Left ventricle myocardium superior (tissue), 1 donor: ENCODE data around the gene CAPN10. TPM values are rescaled to one million over a fixed set of nuclear protein-coding genes. Genes with fewer than 3 reads are reported as not detected.

Experiments
- ATAC-seq: fragments of 200-7000 bp; cut with Tn5 transposase; one replicate; pipeline ENCODE4 v1.9.1; 2020; ENCODE audit warnings: mild to moderate bottlenecking, moderate library complexity
- DNase-seq: peaks from one replicate; pipeline ENCODE4 v3.0.0-alpha.2; 2020
- intact Hi-C: fragments of 100-400 bp; cut with micrococcal nuclease; formaldehyde crosslinking; loops from one replicate; pipeline ENCODE4 v1.11.0; 2022
- total RNA-seq: library from RNA; stranded (reverse); fragmentation: NEBNext Ultra II Directional; extraction: Animal tissue kit (Norgen Biotek cat#: 25700); gene quantifications from one replicate; pipeline ENCODE4 v1.2.1, GENCODE V29; 2021
- donor health status: DM: no; HTN: yes; CAD: no; lungs with severe emphysema.

Gene CAPN10
- total RNA-seq, 1 donor from 2014 or later, result 51.2 TPM

DNA sequence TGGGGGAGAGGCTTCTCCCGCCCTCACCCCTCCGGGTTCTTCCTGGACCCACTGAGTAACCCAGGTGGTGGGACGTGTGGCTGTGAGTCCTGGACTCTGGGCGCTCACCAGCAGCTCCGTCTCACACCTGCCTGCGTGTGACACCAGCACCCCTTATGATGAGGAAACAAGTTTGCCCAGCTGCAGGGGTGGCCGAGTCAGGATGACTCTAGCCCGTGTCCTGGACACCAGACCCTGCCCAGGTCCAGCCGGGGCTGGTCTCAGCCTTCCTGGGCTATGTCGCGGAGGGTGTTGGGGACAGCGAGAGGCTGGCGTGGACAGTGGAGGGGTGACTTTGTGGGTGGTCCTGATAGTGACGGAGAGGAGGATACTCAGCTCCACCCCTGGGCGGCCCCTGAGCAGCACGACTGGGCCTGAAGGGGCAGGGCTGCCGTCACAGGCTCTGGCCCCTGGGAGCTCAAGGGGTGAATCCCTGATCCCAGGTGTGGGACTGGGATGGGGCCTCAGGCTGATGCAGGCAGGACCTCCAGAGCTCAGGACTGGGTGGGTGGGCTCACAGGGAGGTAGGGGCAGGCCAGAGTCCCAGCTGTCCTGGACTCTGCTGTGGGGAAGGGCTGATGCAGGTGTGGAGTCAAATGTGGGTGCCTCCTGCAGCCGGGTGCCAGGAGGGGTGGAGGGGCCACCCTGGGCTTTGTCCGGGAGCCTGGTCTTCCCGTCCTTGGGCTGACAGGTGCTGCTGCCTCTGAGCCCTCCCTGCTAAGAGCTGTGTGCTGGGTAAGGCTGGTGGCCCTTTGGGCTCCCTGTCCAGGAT lies 42.5 kb downstream of the CAPN10 start:
- no peak for ATAC-seq
- DNase-seq, result no peak
- intact Hi-C loops, result no loop called here

DNA sequence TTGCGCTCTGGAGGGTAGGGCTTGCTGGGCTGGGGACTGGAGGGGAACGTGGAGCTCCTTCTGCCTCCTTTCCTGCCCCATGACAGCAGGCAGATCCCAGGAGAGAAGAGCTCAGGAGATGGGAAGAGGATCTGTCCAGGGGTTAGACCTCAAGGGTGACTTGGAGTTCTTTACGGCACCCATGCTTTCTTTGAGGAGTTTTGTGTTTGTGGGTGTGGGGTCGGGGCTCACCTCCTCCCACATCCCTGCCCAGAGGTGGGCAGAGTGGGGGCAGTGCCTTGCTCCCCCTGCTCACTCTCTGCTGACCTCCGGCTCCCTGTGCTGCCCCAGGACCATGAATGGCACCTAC lies 43.1 kb downstream of the CAPN10 start:
- intact Hi-C loops, result no loop called here
- ATAC-seq (no peak), DNase-seq (no peak)

DNA sequence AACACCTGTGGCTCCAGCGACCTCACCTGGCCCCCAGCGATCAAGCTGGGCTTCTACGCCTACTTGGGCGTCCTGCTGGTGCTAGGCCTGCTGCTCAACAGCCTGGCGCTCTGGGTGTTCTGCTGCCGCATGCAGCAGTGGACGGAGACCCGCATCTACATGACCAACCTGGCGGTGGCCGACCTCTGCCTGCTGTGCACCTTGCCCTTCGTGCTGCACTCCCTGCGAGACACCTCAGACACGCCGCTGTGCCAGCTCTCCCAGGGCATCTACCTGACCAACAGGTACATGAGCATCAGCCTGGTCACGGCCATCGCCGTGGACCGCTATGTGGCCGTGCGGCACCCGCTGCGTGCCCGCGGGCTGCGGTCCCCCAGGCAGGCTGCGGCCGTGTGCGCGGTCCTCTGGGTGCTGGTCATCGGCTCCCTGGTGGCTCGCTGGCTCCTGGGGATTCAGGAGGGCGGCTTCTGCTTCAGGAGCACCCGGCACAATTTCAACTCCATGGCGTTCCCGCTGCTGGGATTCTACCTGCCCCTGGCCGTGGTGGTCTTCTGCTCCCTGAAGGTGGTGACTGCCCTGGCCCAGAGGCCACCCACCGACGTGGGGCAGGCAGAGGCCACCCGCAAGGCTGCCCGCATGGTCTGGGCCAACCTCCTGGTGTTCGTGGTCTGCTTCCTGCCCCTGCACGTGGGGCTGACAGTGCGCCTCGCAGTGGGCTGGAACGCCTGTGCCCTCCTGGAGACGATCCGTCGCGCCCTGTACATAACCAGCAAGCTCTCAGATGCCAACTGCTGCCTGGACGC lies 43.6 kb downstream of the CAPN10 start:
- intact Hi-C loops, result no loop called here
- DNase-seq (peak; percentile 19), ATAC-seq (no peak)

DNA sequence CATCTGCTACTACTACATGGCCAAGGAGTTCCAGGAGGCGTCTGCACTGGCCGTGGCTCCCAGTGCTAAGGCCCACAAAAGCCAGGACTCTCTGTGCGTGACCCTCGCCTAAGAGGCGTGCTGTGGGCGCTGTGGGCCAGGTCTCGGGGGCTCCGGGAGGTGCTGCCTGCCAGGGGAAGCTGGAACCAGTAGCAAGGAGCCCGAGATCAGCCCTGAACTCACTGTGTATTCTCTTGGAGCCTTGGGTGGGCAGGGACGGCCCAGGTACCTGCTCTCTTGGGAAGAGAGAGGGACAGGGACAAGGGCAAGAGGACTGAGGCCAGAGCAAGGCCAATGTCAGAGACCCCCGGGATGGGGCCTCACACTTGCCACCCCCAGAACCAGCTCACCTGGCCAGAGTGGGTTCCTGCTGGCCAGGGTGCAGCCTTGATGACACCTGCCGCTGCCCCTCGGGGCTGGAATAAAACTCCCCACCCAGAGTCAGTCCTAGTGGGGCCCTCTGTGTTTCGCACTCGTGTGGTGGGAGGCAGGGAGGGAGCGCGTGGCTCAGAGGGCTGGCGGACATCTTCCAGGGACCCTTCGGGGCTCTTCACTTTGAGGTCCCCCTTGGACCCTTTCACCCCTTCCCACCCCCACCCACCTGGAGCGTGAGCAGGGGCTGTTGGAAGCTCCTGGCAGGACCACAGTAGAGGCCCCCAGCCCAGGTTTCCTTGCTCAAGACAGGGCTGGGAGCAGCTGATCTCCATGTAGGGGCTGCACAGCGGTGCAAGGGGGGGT lies 44.4 kb downstream of the CAPN10 start:
- ATAC-seq (no peak), DNase-seq (no peak)
- intact Hi-C loops, result no loop called here

DNA sequence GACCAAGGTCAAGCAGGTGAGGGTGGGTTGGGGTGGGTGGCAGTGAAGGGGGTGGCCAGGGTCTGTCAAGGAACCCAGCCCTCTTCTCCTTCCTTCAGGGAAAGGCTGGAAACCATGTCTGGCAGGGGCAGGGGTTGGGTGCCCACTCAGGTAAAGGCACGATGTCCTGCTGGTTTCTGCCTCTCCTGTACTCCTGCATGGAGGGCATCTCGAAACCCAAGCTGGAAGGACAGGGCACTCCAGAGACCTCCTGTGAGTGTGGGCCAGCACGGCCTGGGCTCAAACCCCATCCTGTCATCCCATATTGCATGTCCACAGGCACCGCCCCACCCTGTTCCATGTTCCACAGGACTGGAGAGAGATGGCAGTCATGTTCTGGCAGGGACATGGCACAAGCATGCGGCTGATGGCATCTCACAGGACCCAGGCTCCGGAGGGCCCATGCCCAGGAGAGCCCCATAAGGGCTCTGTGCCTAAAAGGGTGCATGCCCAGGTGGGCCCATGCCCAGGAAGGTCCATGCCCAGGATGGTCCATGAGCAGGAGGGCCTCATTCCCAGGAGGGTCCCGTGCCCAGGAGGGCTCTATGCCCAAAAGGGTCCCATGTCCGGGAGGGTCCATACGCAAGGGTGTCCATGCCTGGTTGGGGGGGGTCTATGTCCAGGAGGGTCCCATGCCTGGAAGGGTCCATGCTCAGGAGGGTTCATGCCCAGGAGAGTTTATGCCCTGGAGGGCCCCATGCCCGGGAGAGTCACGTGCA lies 45.2 kb downstream of the CAPN10 start:
- intact Hi-C loops, result no loop called here
- no peak for DNase-seq
- ATAC-seq, result no peak

DNA sequence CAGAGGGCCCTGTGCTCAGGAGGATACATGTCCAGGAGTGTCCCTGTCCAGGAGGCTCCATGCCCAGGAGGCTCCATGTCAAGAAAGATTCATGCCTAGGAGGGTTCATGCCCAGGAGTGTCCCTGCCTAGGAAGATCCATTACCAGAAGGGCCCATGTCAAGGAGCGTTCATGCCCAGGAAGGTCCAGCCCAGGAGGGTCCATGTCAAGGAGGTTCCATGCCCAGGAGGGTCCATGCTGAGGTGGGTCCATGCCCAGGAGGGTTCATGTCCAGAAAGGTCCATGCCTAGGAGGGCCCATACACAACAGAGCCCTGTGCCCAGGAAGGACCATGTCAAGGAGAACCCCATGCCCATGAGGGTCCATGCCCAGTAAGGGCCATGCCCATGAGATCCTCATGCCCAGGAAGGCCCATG lies 45.8 kb downstream of the CAPN10 start:
- intact Hi-C loops, result no loop called here
- no peak for ATAC-seq
- no peak for DNase-seq

DNA sequence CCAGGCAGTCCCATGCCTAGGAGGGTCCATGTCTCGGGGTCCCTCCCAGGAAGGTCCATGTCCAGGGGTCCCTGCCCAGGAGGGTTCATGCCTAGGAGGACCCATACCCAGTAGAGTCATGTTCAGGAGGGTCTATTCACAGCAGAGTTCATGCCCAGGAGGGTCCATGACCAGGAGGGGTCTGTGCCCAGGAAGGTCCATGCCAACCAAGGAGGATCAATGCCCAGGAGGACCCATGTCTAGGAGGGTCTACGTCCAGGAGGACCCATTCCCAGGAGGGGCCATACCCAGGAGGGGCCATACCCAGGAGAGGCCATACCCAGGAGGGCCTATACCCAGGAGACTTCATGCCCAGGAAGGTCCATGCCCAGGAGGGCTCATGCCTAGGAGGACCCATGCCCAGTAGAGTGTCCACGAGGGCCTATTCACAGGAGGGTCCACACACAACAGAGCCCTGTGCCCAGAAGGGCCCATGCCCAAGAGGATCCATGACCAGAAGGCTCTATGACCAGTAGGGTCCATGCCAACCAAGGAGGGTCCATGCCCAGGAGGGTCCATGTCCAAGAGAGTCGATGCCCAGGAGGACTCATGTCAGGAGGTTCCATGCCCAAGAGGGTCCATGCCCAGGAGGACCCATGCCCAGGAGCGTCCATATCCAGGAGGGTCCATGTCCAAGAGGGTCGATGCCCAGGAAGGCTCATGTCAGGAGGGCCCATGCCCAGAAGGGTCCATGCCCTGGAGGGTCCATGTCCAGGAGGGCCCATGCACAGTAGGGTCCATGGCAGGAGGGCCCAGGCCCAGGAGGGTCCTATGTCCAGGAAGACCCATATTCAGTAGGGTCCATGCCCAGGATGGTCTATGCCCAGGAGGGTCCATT lies 48.8 kb downstream of the CAPN10 start:
- intact Hi-C loops, result no loop called here
- DNase-seq (no peak), ATAC-seq (no peak)

DNA sequence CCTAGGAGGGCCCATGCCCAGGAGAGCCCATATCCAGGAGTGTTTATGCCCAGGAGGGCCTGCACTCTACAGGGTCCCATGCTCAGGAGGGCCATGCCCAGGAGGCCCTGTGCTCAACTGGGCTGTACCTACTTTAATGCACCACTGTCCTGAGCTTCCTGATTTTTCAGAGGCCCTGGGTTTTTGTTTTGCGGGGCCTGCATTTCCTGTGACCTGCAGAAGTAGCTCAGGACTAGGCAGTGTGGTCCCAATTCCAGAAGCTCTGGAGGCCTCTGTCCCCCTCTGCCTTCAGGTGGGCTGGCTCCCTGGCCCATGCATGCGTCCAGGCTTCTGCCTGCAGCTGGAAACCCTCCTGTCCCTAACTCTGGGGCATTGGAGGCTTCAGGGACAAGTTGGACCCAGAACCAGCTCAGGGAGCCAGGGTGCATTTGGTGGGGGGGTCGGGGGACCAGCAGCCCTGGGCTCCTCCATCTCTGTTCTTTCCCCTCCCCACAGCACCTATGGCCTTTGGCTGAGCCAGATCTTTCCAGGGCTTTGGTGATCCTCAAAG lies 49.5 kb downstream of the CAPN10 start:
- ATAC-seq, result no peak
- intact Hi-C loops, result no loop called here
- no peak for DNase-seq

DNA sequence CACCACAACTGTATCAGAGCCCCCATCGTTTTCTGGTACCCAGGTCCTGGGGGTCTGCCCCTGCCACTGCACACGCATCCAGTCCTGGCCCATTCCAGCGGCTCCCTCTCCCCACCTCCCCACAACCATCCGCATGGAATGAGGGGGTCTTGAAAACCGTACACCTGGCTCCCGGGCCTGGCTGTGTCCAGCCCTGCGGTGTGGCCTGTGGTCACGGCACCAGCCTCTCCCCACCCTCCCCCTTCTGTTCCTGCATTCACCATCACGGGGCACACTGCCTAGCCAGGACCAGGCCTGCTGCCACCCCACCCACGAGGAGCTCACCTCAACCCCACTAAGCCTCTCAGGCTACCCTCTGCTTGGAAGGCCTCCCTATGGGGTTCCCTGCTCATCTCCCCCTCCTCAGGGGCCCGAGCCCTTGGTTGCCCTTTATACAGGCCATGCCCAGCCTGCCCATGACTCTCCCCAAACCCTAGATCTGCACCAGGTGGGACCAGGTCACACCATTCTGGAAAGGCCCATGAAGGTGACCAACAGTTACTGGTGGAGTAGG lies 50.1 kb downstream of the CAPN10 start:
- intact Hi-C loops, result no loop called here
- ATAC-seq (no peak), DNase-seq (peak; percentile 25)

DNA sequence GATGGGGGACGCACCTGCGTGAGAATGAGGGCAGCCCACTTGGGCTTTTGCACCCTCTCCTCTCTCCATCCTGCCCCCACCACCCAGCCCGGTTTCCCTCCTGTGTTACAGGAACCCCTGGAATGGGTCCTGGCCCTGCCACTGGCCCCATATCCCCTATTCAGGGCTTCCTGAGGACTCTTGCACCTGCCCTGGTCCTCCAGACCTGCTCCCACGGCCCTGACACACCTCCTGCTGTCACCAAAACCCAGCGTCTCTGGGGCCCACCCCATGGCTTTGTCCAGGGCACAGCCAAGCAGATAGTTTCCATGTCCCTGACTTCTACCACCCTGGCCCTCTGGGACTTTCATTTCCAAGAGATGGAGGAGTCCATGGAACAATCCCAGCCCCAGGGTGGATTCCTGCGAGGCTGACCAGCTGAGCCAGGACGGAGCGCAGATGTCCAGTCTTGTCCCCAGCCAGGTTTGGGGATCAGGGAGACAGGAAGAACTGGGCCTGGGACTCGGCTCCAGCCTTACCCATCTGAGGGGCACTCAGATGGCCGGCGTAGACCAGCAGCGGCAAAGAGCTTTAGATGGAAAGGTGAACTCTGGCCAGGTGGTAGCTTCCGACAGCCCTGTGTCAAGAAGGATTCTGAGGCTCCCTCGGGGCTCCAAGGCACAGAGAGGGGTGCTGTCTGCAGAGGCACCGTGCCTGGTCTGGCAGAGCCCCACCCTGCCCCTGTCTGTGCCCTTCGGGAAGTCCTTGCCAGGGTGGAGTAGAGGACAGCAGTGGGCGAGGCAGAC lies 50.8 kb downstream of the CAPN10 start:
- ATAC-seq, result no peak
- intact Hi-C loops, result no loop called here
- DNase-seq, result no peak

DNA sequence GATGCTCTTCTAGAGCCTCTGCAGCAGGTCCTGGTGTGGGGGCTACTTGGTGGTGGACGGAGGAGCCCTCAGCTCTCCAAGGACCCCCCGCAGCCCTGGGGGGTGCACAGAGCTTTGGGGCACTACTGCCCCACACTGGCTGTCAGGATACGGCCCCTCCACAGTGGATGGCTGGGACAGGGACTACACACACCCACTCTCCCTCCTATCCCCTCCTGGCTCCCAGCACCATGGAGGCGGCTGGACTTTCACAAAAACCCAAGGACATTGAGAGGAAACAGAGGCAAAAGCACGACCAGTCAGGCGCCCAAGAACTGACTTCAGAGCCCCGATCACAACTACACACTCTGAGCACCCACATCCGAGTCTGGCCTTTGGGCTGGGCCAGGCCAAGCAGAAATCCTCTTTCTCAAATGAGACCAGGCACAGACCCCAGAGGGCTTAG lies 51.4 kb downstream of the CAPN10 start:
- DNase-seq, result no peak
- intact Hi-C loops, result no loop called here
- ATAC-seq, result no peak

DNA sequence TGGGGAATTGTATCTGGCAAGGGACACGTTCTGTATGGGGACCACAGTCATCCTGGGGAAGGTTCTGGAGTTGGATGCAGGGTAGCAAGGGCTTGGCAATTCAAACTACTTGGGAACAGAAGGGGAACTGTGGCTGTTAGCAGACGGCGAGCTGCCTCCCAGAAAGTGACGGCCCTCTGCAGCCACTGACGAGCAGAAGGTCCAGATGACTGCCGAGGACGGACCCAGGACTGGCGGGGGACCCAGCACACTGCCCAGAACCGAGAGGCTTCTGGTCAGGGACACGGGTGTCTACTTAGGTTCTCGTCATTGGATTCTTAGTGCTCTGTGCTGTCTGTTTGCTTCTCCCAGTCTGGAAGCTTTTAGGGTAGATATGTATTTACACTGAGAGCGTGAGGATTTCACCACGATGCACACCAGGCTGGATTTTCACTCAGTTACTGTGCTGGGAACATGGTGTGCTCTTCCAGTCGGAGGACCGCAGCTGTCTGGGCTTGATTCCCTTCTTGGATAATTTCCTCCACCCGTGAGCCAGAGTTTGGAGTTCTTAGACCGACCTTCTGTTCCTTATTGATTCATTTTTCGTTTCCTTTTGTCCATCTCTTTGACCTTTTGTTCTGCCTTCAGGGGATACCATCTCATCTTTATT lies 52.1 kb downstream of the CAPN10 start:
- ATAC-seq, result peak; percentile 68
- peak; percentile 29 for DNase-seq
- intact Hi-C loops, result no loop called here

DNA sequence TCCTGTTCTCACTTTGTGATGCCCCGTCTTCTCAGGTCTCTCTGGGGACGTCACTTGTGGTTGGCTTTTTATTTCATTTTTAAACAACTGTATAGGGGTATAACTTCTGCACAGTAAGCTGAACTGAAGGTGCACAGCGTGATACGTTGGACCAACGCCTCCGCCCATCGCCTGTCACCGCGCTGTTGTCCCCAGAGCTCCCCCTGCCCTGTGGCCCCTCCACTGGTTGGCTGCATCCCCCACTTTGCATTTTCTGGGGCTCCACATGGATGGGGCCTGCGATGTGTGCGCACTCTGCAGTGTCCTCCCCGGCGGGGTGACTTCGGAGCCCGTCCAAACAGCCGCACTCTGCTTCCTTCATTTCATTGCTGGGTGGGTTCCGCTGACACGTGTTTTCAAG lies 53.0 kb downstream of the CAPN10 start:
- ATAC-seq, result no peak
- intact Hi-C loops, result no loop called here
- DNase-seq, result no peak

DNA sequence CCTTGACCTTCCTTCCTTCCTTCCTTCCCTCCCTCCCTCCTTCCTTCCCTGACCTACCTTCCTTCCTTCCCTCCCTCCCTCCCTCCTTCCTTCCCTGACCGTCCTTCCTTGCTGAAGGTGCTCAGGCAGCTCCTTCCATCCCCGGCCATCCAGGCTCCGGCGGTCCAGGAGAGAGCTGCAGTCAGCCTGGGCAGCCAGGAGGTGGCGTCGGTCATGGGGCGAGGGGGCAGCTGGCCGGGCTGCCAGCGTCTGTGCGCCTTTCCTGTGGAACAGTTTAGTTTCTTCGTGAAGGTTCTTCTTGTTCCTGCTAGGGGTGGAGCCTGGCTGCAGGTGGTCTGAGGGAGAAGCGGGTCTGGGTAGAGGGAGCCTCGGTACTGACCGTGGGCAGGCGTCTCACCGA lies 54.4 kb downstream of the CAPN10 start:
- intact Hi-C loops, result no loop called here
- peak; percentile 58 for ATAC-seq
- peak; percentile 39 for DNase-seq

DNA sequence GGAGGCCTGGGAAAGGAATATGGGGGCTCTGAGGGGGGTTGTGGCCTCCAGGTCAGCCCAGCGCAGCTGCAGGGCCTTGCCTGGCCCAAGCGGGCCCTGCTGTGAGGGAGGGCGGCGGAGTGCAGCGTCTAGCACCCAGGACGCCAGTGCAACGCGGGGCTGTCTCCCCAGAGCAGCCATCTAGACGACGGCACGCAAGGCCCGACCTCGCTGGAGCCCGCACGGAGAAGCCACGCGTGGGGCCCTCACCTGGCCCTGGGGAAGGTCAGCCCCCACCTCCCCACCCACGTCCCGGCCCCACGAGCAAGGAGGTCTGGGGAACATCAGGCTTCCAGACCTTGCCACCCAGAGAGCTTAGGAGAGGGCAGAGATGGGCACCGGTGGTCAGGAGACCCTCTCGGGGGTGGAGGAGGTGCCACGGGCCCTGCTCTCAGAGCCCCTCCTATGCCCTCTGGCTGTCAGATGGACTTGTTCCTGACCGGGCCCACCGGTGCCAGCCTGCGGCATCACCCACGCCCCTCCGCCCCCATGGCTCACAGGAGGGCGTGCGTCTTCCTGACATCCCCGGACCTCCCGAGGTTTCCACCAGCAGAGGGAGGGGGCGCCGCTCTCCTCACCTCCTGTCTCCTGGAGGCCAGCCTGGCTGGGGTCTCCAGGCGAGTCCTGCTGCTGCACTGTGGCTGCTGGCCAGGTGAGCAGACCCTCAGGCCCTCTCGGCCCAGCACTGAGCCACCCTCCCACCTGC lies 55.7 kb downstream of the CAPN10 start:
- DNase-seq, result no peak

DNA sequence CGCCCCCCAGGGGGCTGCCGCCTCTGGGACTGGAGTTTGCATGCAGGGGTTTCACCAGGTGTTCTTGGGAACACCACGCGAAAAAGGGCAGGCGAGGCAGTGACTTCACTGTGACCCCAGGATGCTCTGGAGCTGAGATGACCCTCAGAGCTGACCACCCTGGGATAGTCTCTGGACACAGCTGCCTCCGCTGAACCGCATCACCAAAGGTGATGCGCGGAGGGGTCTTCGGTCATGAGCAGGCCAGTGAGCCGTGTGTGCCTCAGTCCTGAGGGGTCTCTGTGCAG lies 56.2 kb downstream of the CAPN10 start:
- ATAC-seq (no peak), DNase-seq (no peak)
- intact Hi-C loops, result no loop called here

More for the DNA sequence above, 55.7 kb downstream of the CAPN10 start:
- intact Hi-C loops, result no loop called here
- no peak for ATAC-seq
